Measurements from ENCODE around the gene CHN1. TPM values are rescaled to one million over a fixed set of nuclear protein-coding genes. Genes with fewer than 3 reads are reported as not detected.

The CHN1 gene
- total RNA-seq, 1 donor from 2014 or later, result 14.2 TPM

GRCh38 chr2:175007510-175007909 lies 2.3 kb upstream of the CHN1 start:
- Histone ChIP-seq H3K27ac (replicated peaks) (peak overlapping the region; percentile 65), H3K27me3 (ENCODE audit: low read depth) (no peaks in the 10 kb centered on the region), H3K4me1 (peaks cover 83% of the 10 kb centered on the region), H3K36me3 (no peaks in the 10 kb centered on the region), H3K9me3 (replicated peaks) (no peaks in the 10 kb centered on the region), H3K4me3 (no peak overlapping the region)
- no peak for DNase-seq
- intact Hi-C loops (cut with micrococcal nuclease), result no loop called here
- TF ChIP-seq CTCF (IDR thresholded peaks at IDR 0.05; ENCODE audit: borderline replicate concordance), result no peak

- Histone ChIP-seq H3K4me1 (peaks cover 87% of the 10 kb centered on the region), H3K4me3 (no peak overlapping the region), H3K36me3 (no peaks in the 10 kb centered on the region), H3K27ac (replicated peaks) (no peak overlapping the region), H3K27me3 (ENCODE audit: low read depth) (no peaks in the 10 kb centered on the region), H3K9me3 (replicated peaks) (no peaks in the 10 kb centered on the region)
- TF ChIP-seq CTCF (IDR thresholded peaks at IDR 0.05; ENCODE audit: borderline replicate concordance), result no peak
- DNase-seq, result no peak
- intact Hi-C loops (cut with micrococcal nuclease), result no loop called here
Measured at GRCh38 chr2:175006281-175006680, 1.1 kb upstream of the CHN1 start.

- peak overlapping the region; percentile 90 for H3K4me3 ChIP-seq
- H3K36me3 ChIP-seq, result no peaks in the 10 kb centered on the region
- no peak for DNase-seq
- no peaks in the 10 kb centered on the region for H3K9me3 ChIP-seq (replicated peaks)
- H3K27ac ChIP-seq (replicated peaks), result peak overlapping the region; percentile 94
- H3K4me1 ChIP-seq, result peaks cover 84% of the 10 kb centered on the region
- intact Hi-C loops (cut with micrococcal nuclease), result no loop called here
- H3K27me3 ChIP-seq (ENCODE audit: low read depth), result no peaks in the 10 kb centered on the region
- TF ChIP-seq CTCF (IDR thresholded peaks at IDR 0.05; ENCODE audit: borderline replicate concordance), result no peak
Measured at GRCh38 chr2:175005733-175006264, 618 bp upstream of the CHN1 start.

GRCh38 chr2:175004730-175004979 lies 526 bp downstream of the CHN1 start:
- intact Hi-C loops (cut with micrococcal nuclease), result no loop called here
- Histone ChIP-seq H3K4me3 (peak overlapping the region; percentile 90), H3K36me3 (no peaks in the 10 kb centered on the region), H3K27me3 (ENCODE audit: low read depth) (no peaks in the 10 kb centered on the region), H3K4me1 (peaks cover 73% of the 10 kb centered on the region), H3K27ac (replicated peaks) (peak overlapping the region; percentile 94), H3K9me3 (replicated peaks) (no peaks in the 10 kb centered on the region)
- DNase-seq, result peak; percentile 29
- no peak for TF ChIP-seq CTCF (IDR thresholded peaks at IDR 0.05; ENCODE audit: borderline replicate concordance)

GRCh38 chr2:175003875-175004729 lies 1.1 kb downstream of the CHN1 start:
- Histone ChIP-seq H3K27ac (replicated peaks) (peak overlapping the region; percentile 94), H3K27me3 (ENCODE audit: low read depth) (no peaks in the 10 kb centered on the region), H3K4me3 (peak overlapping the region; percentile 90), H3K4me1 (peaks cover 72% of the 10 kb centered on the region), H3K36me3 (no peaks in the 10 kb centered on the region), H3K9me3 (replicated peaks) (no peaks in the 10 kb centered on the region)
- TF ChIP-seq CTCF (IDR thresholded peaks at IDR 0.05; ENCODE audit: borderline replicate concordance), result no peak
- DNase-seq, result no peak
- intact Hi-C loops (cut with micrococcal nuclease), result no loop called here

Measured in left ventricle myocardium inferior (tissue), 1 donor.